Ovary (tissue), 3 donors: ENCODE results near the gene SRM.

ENCODE experiments used
- EP300 ChIP-seq: sonication (generic); formaldehyde crosslinking; IDR thresholded peaks from one replicate; pipeline ENCODE4 v1.6.1; 2017; ENCODE audit warnings: antibody characterized with exemption
- TF ChIP-seq, protein P1 (sequence below), 3 donors: fragments of 450-650 bp in 2 of 3; fragments of 200-600 bp in 1 of 3; IDR thresholded peaks; one replicate each; pipeline versions ENCODE4 v1.5.1 to v1.8.0; 2016 to 2022; ENCODE audit warnings: antibody characterized with exemption in 3 of 3, mild to moderate bottlenecking in 1 of 3
- donor health status: DM: no; HTN: no; CAD: no.

DNA sequence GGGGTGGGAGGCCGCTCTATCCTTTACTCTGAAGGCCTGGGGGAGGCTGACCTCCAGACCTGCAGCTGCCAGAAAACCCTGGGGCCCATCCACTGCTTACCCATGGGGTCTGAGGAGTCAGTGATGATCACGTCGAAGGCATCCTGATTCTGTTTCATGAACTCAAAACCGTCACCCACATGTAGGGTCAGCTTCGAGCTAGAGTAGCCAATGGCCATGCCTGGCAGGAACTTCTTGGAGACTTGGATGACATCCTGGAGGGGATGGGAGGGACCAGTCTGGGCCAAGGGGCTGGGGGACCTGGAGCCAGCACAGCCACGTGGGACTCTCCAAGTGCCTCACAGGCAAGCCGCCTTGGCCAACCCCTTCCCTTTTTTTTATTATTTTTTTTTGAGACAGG is 3.3 kb downstream of the SRM start:
- TF ChIP-seq, protein P1, sequence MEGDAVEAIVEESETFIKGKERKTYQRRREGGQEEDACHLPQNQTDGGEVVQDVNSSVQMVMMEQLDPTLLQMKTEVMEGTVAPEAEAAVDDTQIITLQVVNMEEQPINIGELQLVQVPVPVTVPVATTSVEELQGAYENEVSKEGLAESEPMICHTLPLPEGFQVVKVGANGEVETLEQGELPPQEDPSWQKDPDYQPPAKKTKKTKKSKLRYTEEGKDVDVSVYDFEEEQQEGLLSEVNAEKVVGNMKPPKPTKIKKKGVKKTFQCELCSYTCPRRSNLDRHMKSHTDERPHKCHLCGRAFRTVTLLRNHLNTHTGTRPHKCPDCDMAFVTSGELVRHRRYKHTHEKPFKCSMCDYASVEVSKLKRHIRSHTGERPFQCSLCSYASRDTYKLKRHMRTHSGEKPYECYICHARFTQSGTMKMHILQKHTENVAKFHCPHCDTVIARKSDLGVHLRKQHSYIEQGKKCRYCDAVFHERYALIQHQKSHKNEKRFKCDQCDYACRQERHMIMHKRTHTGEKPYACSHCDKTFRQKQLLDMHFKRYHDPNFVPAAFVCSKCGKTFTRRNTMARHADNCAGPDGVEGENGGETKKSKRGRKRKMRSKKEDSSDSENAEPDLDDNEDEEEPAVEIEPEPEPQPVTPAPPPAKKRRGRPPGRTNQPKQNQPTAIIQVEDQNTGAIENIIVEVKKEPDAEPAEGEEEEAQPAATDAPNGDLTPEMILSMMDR (IDR thresholded peaks at IDR 0.05) = no peak
- no peak for TF ChIP-seq EP300
